Tibial nerve (tissue), 4 donors: Measurements from ENCODE around the gene SLC8B1. TPM values are rescaled to one million over a fixed set of nuclear protein-coding genes. Genes with fewer than 3 reads are reported as not detected.

Experiments used
- DNase-seq, 2 donors: peaks; one replicate each; pipeline ENCODE4 v3.0.0-alpha.2; 2019; ENCODE audit warnings: low spot score in 2 of 2
- H3K27ac ChIP-seq, 4 donors: fragments of 200-600 bp; sonication (generic) in 3 of 4; one replicate each; pipeline ENCODE4 v1.5.1; 2017 to 2019; ENCODE audit warnings: mild to moderate bottlenecking in 1 of 4
- H3K27me3 ChIP-seq, 2 donors: fragments of 200-600 bp; sonication (generic) in 1 of 2; one replicate each; pipeline versions ENCODE4 v1.5.1 to v1.6.0; 2017 to 2019
- H3K36me3 ChIP-seq, 3 donors: fragments of 200-600 bp; sonication (generic); one replicate each; pipeline ENCODE4 v1.5.1; 2018 to 2019
- H3K4me1 ChIP-seq, 4 donors: fragments of 200-600 bp; sonication (generic) in 3 of 4; one replicate each; pipeline ENCODE4 v1.5.1; 2017 to 2019
- H3K4me3 ChIP-seq, 4 donors: fragments of 200-600 bp; sonication (generic) in 3 of 4; one replicate each; pipeline ENCODE4 v1.5.1; 2017 to 2019; ENCODE audit warnings: mild to moderate bottlenecking in 1 of 4, moderate library complexity in 1 of 4
- H3K9me3 ChIP-seq, 4 donors: fragments of 200-600 bp; sonication (generic) in 3 of 4; one replicate each; pipeline ENCODE4 v1.5.1; 2017 to 2019
- EP300 ChIP-seq, 2 donors: sonication (generic); formaldehyde crosslinking; IDR thresholded peaks; one replicate each; pipeline ENCODE4 v1.6.1; 2017; ENCODE audit warnings: antibody characterized with exemption in 2 of 2, mild to moderate bottlenecking in 1 of 2
- POLR2A ChIP-seq, 2 donors: fragments of 450-650 bp; IDR thresholded peaks; one replicate each; pipeline ENCODE4 v1.6.1; 2017; ENCODE audit warnings: antibody characterized with exemption in 2 of 2, mild to moderate bottlenecking in 2 of 2, moderate library complexity in 2 of 2
- WGBS, 2 donors: methylation state at CpG; one replicate each; pipeline ENCODE4 v1.1.5; 2018; 5-methylcytosine and 5-hydroxymethylcytosine counted together
- total RNA-seq, 4 donors: library from RNA; depleted of rRNA; stranded (reverse); fragments of >200 nt; gene quantifications; one replicate each; pipeline ENCODE4 v1.1.0, GENCODE V29; 2016
- TF ChIP-seq, protein P1 (sequence below), 5 experiments: fragments of 200-600 bp in 3 of 5; fragments of 450-650 bp in 2 of 5; sonication (generic) in 3 of 5; IDR thresholded peaks; one replicate each; pipeline ENCODE4 v1.5.1; 2016 to 2019; ENCODE audit warnings: antibody characterized with exemption in 5 of 5, mild to moderate bottlenecking in 3 of 5, moderate library complexity in 2 of 5

The SLC8B1 gene
- total RNA-seq, 4 donors from 2014 or later, result 52.0 to 73.5 (median 61.2) TPM

DNA sequence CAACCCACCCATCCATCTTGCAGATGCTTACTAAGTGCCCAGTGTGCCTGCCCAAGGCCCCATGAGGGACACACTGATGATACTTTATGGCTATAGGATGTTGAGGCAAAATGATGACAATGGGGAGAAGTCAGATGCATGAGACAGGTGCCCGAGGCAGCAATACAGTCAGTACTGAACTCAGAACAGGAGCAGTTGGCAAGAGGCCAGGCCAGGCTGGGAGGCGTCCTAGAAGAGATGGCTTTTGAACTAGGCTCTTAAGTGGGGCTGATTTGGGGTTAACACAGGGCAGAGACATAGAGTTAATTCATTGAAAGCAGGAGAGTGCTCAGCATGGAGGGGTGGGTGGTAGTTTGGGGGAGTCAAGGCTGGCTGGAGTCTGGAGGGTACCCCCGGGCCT is 39.1 kb upstream of the SLC8B1 start:
- TF ChIP-seq POLR2A (IDR thresholded peaks at IDR 0.05) (no peak), EP300 (IDR thresholded peaks at IDR 0.05) (no peak)
- TF ChIP-seq, protein P1, sequence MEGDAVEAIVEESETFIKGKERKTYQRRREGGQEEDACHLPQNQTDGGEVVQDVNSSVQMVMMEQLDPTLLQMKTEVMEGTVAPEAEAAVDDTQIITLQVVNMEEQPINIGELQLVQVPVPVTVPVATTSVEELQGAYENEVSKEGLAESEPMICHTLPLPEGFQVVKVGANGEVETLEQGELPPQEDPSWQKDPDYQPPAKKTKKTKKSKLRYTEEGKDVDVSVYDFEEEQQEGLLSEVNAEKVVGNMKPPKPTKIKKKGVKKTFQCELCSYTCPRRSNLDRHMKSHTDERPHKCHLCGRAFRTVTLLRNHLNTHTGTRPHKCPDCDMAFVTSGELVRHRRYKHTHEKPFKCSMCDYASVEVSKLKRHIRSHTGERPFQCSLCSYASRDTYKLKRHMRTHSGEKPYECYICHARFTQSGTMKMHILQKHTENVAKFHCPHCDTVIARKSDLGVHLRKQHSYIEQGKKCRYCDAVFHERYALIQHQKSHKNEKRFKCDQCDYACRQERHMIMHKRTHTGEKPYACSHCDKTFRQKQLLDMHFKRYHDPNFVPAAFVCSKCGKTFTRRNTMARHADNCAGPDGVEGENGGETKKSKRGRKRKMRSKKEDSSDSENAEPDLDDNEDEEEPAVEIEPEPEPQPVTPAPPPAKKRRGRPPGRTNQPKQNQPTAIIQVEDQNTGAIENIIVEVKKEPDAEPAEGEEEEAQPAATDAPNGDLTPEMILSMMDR (IDR thresholded peaks at IDR 0.05), result no peak
- peaks cover 0 to 8% (median 0%) of the 10 kb centered on the region in 4 donors for H3K4me1 ChIP-seq
- no peaks in the 10 kb centered on the region for H3K27me3 ChIP-seq
- no peak overlapping the region for H3K4me3 ChIP-seq
- 71 to 81% methylated on average over 3 of the region's 3 CpGs for WGBS, 2 donors
- peaks cover 0 to 86% (median 0%) of the 10 kb centered on the region in 3 donors for H3K36me3 ChIP-seq
- H3K27ac ChIP-seq, result no peak overlapping the region
- no peaks in the 10 kb centered on the region for H3K9me3 ChIP-seq
- DNase-seq, result no peak

DNA sequence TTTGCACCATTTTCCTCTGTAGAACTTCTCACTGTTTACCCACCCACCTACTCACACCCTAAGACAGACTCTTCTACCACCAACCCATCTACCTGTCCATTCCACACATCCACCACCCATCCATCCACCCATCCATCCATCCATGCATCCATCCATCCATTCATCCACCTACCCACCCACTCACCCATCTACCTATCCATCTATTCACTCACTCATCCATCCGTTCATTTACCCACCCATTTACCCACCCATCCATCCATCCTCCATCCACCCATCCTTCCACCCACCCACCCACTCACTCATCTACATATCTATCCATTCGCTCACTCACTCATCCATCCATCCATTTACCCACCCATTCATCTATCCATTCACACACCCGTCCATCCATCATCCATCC is 38.5 kb upstream of the SLC8B1 start:
- Histone ChIP-seq H3K4me1 (peaks cover 0 to 13% (median 0%) of the 10 kb centered on the region in 4 donors), H3K27me3 (no peaks in the 10 kb centered on the region), H3K36me3 (peaks cover 0 to 80% (median 0%) of the 10 kb centered on the region in 3 donors), H3K9me3 (no peaks in the 10 kb centered on the region), H3K4me3 (no peak overlapping the region), H3K27ac (no peak overlapping the region)
- TF ChIP-seq POLR2A (IDR thresholded peaks at IDR 0.05) (no peak), EP300 (IDR thresholded peaks at IDR 0.05) (no peak)
- TF ChIP-seq, protein P1 (IDR thresholded peaks at IDR 0.05), result no peak
- WGBS, 2 donors, result 98% methylated on average over 3 of the region's 3 CpGs
- DNase-seq, result no peak

DNA sequence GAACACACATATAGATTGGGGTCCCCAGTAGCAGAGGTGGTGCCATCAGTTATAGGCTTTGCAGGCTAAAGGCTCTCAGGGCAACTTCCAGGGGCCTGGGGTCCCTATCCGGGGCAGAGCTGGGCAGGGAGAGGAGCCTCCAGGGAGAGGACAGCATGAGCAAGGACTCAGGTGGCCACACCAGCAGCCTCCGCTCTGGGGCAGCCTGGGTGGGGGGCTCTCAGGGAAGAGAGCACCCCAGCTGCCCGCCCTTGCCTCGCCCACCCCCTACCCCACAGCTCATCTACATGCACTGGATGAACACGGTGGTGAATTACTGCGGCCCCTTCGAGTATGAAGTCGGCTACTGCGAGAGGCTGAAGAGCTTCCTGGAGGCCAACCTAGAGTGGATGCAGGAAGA is 37.5 kb upstream of the SLC8B1 start:
- DNase-seq, result no peak
- TF ChIP-seq EP300 (IDR thresholded peaks at IDR 0.05), result no peak
- no peak for TF ChIP-seq POLR2A (IDR thresholded peaks at IDR 0.05)
- TF ChIP-seq, protein P1 (IDR thresholded peaks at IDR 0.05), result no peak
- Histone ChIP-seq H3K36me3 (peaks cover 0 to 70% (median 0%) of the 10 kb centered on the region in 3 donors), H3K27ac (no peak overlapping the region), H3K4me3 (no peak overlapping the region), H3K27me3 (no peaks in the 10 kb centered on the region), H3K9me3 (no peaks in the 10 kb centered on the region), H3K4me1 (peaks cover 0 to 17% (median 0%) of the 10 kb centered on the region in 4 donors)
- 96 to 97% methylated on average over 9 of the region's 9 CpGs for WGBS, 2 donors

DNA sequence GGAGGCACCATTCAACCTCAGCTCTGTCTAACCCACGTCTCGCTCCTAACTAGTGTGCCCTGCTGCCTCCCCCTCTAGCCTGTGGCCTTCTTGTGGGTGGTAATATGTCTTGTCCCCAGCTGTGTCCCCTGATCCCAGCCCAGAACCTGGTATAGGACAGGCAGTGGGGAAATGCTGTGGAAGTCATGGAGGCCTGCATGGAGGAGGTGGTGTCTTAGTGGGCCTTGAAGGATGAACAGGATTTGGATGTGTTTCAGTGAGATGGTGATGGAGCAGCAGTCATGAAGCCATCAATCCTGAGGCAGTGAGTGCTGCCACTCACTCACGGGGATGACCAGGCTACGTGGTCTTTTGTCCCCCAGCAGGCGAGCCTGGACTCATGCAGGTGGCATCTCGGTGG is 36.9 kb upstream of the SLC8B1 start:
- 89 to 99% methylated on average over 6 of the region's 6 CpGs for WGBS, 2 donors
- Histone ChIP-seq H3K9me3 (no peaks in the 10 kb centered on the region), H3K36me3 (peaks cover 0 to 64% (median 0%) of the 10 kb centered on the region in 3 donors), H3K4me1 (peaks cover 0 to 17% (median 0%) of the 10 kb centered on the region in 4 donors), H3K4me3 (no peak overlapping the region), H3K27ac (peak overlapping the region in 2 of 4 donors; percentile 38 to 62), H3K27me3 (no peaks in the 10 kb centered on the region)
- DNase-seq, result no peak
- TF ChIP-seq, protein P1 (IDR thresholded peaks at IDR 0.05), result no peak
- TF ChIP-seq POLR2A (IDR thresholded peaks at IDR 0.05), result no peak
- no peak for TF ChIP-seq EP300 (IDR thresholded peaks at IDR 0.05)

DNA sequence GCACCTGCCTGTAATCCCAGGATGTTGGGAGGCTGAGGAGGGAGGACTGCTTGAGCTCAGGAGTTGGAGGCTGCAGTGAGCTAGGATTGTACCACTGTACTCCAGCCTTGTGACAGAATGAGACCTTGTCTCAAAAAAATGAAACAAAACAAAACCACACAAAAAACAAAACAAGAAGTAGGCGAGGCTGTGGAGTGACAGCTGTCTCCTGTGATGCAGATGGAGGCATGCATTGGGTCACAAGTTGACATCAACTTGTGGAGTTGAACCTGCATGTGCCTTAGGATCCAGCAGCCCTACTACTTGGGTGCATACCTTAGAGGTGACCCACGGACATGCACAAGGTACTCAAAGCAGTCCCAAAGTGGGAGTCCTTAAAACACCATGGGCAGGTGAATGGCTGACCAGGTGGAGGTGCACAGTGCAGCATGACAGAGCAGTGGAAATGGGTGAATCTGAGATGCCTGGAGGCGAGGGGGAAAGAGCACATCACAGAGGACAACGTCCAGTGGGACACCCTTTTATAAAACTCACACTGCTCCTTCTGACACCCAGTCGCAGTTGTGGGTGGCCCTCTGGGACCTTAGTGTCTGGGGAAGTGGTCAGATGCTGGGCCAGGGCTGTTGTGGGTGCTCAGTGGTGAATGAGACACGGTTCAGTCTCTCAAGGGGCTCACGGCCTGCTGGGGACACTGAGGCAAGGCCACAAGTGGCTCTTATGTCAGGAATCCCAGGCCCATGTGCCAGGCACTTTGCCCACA is 36.2 kb upstream of the SLC8B1 start:
- H3K4me3 ChIP-seq, result no peak overlapping the region
- H3K9me3 ChIP-seq, result no peaks in the 10 kb centered on the region
- peaks cover 0 to 17% (median 0%) of the 10 kb centered on the region in 4 donors for H3K4me1 ChIP-seq
- WGBS, 2 donors, result 77 to 82% methylated on average over 5 to 7 of the region's 7 CpGs
- peak overlapping the region in 2 of 4 donors; percentile 38 to 85 for H3K27ac ChIP-seq
- no peak for DNase-seq
- no peaks in the 10 kb centered on the region for H3K27me3 ChIP-seq
- peaks cover 0 to 61% (median 0%) of the 10 kb centered on the region in 3 donors for H3K36me3 ChIP-seq
- TF ChIP-seq POLR2A (IDR thresholded peaks at IDR 0.05), result no peak
- TF ChIP-seq, protein P1 (IDR thresholded peaks at IDR 0.05), result no peak
- TF ChIP-seq EP300 (IDR thresholded peaks at IDR 0.05), result no peak
